Activated CD8-positive, alpha-beta memory T cell treated with anti-CD3 and anti-CD28 coated beads for 36 hours (primary cell): ENCODE data around the gene GADL1. TPM values are rescaled to one million over a fixed set of nuclear protein-coding genes. Genes with fewer than 3 reads are reported as not detected.

Source experiments
- CTCF ChIA-PET: fragments of 350-600 bp; sonication (Branson Sonifier 250); formaldehyde crosslinking; loops from one replicate; lab custom pipeline; 2021; ENCODE audit warnings: antibody characterized with exemption; lab: Charles Lee
- POLR2A ChIA-PET: fragments of 350-600 bp; sonication (Branson Sonifier 250); formaldehyde crosslinking; loops from one replicate; lab custom pipeline; 2021; ENCODE audit warnings: antibody characterized with exemption; lab: Charles Lee
- total RNA-seq, 2 experiments: library from RNA; stranded (reverse); gene quantifications; one replicate each; pipeline ENCODE4 v1.2.3, GENCODE V29; 2021

The GADL1 gene
- total RNA-seq, 2 experiments from 2014 or later: not detected

GRCh38 chr3:30742796-30743619 lies 151.5 kb downstream of the GADL1 start:
- POLR2A ChIA-PET: no interaction called here
- CTCF ChIA-PET: interaction anchor here (1.3 kb wide), 1 partner anchor 8 kb away, joined by 3 read pairs; no protein-coding TSS in a partner anchor

- ChIA-PET POLR2A (no interaction called here), CTCF (no interaction called here)
Measured at GRCh38 chr3:30741889-30742288, 152.6 kb downstream of the GADL1 start.

- CTCF ChIA-PET: no interaction called here
- POLR2A ChIA-PET: no interaction called here
Measured at GRCh38 chr3:30738605-30739004, 155.9 kb downstream of the GADL1 start.

- ChIA-PET CTCF (interaction anchor here (0.7 kb wide), 1 partner anchor 96 kb away, joined by 3 read pairs; no protein-coding TSS in a partner anchor), POLR2A (no interaction called here)
Measured at GRCh38 chr3:30737743-30738499, 156.5 kb downstream of the GADL1 start.

- ChIA-PET CTCF (no interaction called here), POLR2A (no interaction called here)
Measured at GRCh38 chr3:30733696-30734095, 160.8 kb downstream of the GADL1 start.

GRCh38 chr3:30733209-30733608 lies 161.3 kb downstream of the GADL1 start:
- ChIA-PET POLR2A (no interaction called here), CTCF (no interaction called here)

- ChIA-PET CTCF (no interaction called here), POLR2A (no interaction called here)
Measured at GRCh38 chr3:30730967-30731366, 163.5 kb downstream of the GADL1 start.

- POLR2A ChIA-PET: no interaction called here
Measured at GRCh38 chr3:30729936-30730335, 164.5 kb downstream of the GADL1 start.

GRCh38 chr3:30729512-30729911 lies 164.9 kb downstream of the GADL1 start:
- ChIA-PET CTCF (no interaction called here), POLR2A (no interaction called here)

More at GRCh38 chr3:30729936-30730335, 164.5 kb downstream of the GADL1 start:
- CTCF ChIA-PET: no interaction called here

GRCh38 chr3:30728143-30728542 lies 166.3 kb downstream of the GADL1 start:
- POLR2A ChIA-PET: no interaction called here
- CTCF ChIA-PET: no interaction called here

GRCh38 chr3:30724863-30725262 lies 169.6 kb downstream of the GADL1 start:
- POLR2A ChIA-PET: no interaction called here
- CTCF ChIA-PET: no interaction called here

GRCh38 chr3:30723211-30723610 lies 171.2 kb downstream of the GADL1 start:
- ChIA-PET CTCF (no interaction called here), POLR2A (no interaction called here)

GRCh38 chr3:30721314-30721634 lies 173.2 kb downstream of the GADL1 start:
- ChIA-PET POLR2A (interaction anchor here (0.6 kb wide), 1 partner anchor 305 kb away, joined by 4 read pairs; no protein-coding TSS in a partner anchor), CTCF (no interaction called here)

- ChIA-PET POLR2A (no interaction called here), CTCF (no interaction called here)
Measured at GRCh38 chr3:30720586-30721313, 173.7 kb downstream of the GADL1 start.

GRCh38 chr3:30719536-30719935 lies 174.9 kb downstream of the GADL1 start:
- CTCF ChIA-PET: no interaction called here

GRCh38 chr3:30713885-30714503 lies 180.5 kb downstream of the GADL1 start:
- ChIA-PET POLR2A (no interaction called here), CTCF (interaction anchor here (0.6 kb wide), 1 partner anchor 20 kb away, joined by 3 read pairs; no protein-coding TSS in a partner anchor)

More at GRCh38 chr3:30719536-30719935, 174.9 kb downstream of the GADL1 start:
- POLR2A ChIA-PET: no interaction called here

GRCh38 chr3:30712991-30713390 lies 181.5 kb downstream of the GADL1 start:
- CTCF ChIA-PET: no interaction called here

GRCh38 chr3:30711867-30712266 lies 182.6 kb downstream of the GADL1 start:
- POLR2A ChIA-PET: no interaction called here
- CTCF ChIA-PET: no interaction called here

More at GRCh38 chr3:30712991-30713390, 181.5 kb downstream of the GADL1 start:
- POLR2A ChIA-PET: no interaction called here

- ChIA-PET CTCF (no interaction called here), POLR2A (no interaction called here)
Measured at GRCh38 chr3:30711151-30711550, 183.3 kb downstream of the GADL1 start.
